ENCODE results near the gene HMGXB3.

The HMGXB3 gene, protein sequence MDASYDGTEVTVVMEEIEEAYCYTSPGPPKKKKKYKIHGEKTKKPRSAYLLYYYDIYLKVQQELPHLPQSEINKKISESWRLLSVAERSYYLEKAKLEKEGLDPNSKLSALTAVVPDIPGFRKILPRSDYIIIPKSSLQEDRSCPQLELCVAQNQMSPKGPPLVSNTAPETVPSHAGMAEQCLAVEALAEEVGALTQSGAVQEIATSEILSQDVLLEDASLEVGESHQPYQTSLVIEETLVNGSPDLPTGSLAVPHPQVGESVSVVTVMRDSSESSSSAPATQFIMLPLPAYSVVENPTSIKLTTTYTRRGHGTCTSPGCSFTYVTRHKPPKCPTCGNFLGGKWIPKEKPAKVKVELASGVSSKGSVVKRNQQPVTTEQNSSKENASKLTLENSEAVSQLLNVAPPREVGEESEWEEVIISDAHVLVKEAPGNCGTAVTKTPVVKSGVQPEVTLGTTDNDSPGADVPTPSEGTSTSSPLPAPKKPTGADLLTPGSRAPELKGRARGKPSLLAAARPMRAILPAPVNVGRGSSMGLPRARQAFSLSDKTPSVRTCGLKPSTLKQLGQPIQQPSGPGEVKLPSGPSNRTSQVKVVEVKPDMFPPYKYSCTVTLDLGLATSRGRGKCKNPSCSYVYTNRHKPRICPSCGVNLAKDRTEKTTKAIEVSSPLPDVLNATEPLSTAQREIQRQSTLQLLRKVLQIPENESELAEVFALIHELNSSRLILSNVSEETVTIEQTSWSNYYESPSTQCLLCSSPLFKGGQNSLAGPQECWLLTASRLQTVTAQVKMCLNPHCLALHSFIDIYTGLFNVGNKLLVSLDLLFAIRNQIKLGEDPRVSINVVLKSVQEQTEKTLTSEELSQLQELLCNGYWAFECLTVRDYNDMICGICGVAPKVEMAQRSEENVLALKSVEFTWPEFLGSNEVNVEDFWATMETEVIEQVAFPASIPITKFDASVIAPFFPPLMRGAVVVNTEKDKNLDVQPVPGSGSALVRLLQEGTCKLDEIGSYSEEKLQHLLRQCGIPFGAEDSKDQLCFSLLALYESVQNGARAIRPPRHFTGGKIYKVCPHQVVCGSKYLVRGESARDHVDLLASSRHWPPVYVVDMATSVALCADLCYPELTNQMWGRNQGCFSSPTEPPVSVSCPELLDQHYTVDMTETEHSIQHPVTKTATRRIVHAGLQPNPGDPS (N-terminal part only)

DNA sequence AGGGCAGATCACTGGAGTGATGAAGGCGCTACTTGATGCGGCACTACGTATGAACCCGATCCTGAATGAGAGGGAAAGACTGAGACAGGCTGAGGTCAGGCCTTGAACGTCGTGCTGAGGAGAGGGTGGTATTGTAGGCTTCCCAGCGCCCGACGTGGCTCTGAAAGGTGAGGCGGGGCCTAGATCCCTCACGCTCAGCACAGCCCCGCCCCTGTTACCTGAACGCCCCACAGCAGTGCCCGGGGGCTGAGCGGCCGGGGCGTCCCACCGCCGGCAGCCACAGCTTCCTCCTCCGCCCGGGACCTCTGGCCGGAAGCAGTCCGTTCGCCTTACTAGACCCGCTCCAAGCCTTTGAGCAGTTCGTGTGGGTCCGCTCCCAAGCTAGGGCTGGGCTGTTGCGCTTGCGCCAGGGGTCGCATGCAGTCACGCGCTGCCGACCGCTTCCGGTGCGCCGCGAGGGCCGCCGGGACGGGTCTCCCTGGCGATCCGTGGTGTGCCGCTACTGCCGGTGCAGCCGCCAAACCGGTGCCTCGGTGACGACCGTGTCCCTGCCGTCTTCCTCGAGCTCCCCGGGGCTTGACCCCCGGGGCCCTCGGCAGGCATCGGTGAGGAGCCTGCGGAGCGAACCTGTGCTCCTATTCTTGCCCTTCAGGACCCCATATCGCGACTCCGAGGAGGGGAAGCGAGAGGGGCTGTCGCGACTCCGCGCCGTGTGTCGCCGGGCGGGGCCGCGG is at the start of gene HMGXB3, which contains the start of gene TIGD6:
Gene HMGXB3 (plus strand): TSS at position 484 of the 734 bp plus-strand sequence. CDS start 4,114 bp downstream, outside the sequence.
Gene TIGD6 (minus strand): TSS at position 399 of the 734 bp plus-strand sequence. CDS start 4,306 bp downstream, outside the sequence.
- DNase-seq (ENCODE audit: low spot score in 2 of 2) (peak; percentile 68 to 71), ATAC-seq (replicated peaks; ENCODE audit: extremely low read depth, poor library complexity, severe bottlenecking) (peak; percentile 73)
- H3K4me3 Mint-ChIP-seq: peak within 1 kb of the TSS; percentile 76
- H3K9me3 Mint-ChIP-seq: no peaks in the 10 kb centered on the region
- H3K27me3 Mint-ChIP-seq: no peaks in the 10 kb centered on the region
- H3K36me3 Mint-ChIP-seq (ENCODE audit: insufficient read depth): peaks cover 17% of the 10 kb centered on the region
- peak within 1 kb of the TSS; percentile 85 for H3K27ac Mint-ChIP-seq (ENCODE audit: low read depth)
- peaks cover 55% of the 10 kb centered on the region for H3K4me1 Mint-ChIP-seq

DNA sequence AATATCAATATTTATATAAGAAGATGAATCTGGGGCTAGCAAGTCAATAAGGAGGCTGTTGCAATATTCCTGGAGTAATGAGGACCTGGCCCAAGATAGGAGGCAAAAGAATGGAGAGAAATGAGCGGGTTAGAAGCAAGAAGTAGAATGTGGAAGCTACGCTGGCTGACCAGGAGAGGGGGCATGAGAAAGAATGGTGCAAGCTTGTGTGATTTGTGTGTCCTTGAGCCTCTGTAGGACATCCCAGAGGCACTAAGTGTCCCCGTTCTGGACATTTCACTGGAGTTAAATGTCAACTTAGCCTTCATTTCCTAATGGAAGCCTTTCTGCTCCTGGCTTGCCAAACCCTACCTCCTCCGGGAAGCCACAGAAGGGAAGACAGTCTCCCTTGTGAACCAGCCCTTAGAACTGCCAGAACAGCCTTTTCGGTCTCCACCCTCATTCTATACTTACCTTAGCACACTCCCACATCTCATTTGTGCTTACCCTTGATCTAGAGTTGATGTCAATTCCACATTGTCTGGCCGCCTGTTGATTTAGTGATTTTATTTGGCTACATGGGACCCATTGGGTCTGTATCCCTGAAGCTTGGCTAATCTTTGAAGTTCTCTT is 49.3 kb upstream of the HMGXB3 start:
- H3K36me3 Mint-ChIP-seq (ENCODE audit: insufficient read depth): no peaks in the 10 kb centered on the region
- H3K4me3 Mint-ChIP-seq: no peak overlapping the region
- H3K27ac Mint-ChIP-seq (ENCODE audit: low read depth): no peak overlapping the region
- no peak for DNase-seq (ENCODE audit: low spot score in 2 of 2)
- no peak for ATAC-seq (replicated peaks; ENCODE audit: extremely low read depth, poor library complexity, severe bottlenecking)
- no peaks in the 10 kb centered on the region for H3K9me3 Mint-ChIP-seq
- peaks cover 33% of the 10 kb centered on the region for H3K27me3 Mint-ChIP-seq
- H3K4me1 Mint-ChIP-seq: no peaks in the 10 kb centered on the region

DNA sequence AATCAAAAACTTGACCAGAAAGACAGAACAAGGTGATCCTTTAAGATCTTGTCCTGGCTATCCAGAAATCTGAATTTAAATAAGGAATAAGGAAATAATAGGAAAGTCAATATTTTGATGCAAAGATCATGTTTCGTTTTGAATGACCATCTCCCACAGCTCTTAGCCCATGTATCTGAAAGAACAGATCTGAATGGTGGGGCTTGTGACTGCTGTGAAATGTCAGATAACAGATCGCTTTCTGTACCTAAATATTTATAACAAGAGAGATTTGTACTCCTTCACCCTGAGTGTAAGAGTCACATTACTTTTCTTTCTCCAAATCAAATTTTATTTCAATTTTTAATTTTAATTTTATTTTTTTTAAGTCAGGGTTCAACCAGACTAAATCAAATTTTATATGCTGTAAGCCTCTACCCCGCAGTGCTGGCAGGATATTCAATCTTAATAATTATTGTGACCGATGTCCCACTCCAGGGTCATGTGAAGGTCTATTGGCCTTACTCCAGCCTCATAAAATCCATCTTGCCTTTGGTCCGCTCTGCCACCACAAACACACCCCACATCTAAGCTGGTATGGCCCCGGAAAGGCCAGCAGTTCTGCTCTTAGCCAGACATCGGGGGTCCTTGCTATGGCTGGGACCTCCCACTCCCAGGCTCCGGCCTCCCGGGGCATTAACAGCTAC is 47.0 kb upstream of the HMGXB3 start:
- Mint-ChIP-seq H3K27me3 (peaks cover 14% of the 10 kb centered on the region), H3K9me3 (no peaks in the 10 kb centered on the region), H3K27ac (ENCODE audit: low read depth) (no peak overlapping the region), H3K36me3 (ENCODE audit: insufficient read depth) (no peaks in the 10 kb centered on the region), H3K4me3 (no peak overlapping the region), H3K4me1 (no peaks in the 10 kb centered on the region)
- no peak for DNase-seq (ENCODE audit: low spot score in 2 of 2)
- ATAC-seq (replicated peaks; ENCODE audit: extremely low read depth, poor library complexity, severe bottlenecking): no peak

DNA sequence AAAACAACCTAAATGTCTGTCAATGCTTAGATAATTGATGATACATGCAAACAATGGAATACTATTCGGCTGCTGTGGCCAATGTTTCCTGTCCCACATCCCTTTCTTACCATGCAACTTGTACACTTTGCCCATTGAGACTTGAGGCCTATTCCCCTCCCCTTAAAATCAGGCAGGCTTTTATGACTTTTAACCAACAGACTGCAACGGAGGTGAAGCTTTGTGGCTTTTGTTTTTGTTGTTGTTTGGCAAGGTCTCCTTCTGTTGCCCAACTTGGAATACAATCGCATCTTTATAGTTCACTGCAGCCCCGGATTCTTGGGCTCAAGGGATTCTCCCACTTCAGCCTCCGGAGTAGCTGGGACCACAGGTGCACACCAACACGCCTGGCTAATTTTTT is 45.7 kb upstream of the HMGXB3 start:
- Mint-ChIP-seq H3K36me3 (ENCODE audit: insufficient read depth) (peaks cover 3% of the 10 kb centered on the region), H3K27me3 (peaks cover 2% of the 10 kb centered on the region), H3K4me1 (peaks cover 7% of the 10 kb centered on the region), H3K4me3 (no peak overlapping the region), H3K27ac (ENCODE audit: low read depth) (no peak overlapping the region), H3K9me3 (no peaks in the 10 kb centered on the region)
- ATAC-seq (replicated peaks; ENCODE audit: extremely low read depth, poor library complexity, severe bottlenecking) (no peak), DNase-seq (ENCODE audit: low spot score in 2 of 2) (no peak)

DNA sequence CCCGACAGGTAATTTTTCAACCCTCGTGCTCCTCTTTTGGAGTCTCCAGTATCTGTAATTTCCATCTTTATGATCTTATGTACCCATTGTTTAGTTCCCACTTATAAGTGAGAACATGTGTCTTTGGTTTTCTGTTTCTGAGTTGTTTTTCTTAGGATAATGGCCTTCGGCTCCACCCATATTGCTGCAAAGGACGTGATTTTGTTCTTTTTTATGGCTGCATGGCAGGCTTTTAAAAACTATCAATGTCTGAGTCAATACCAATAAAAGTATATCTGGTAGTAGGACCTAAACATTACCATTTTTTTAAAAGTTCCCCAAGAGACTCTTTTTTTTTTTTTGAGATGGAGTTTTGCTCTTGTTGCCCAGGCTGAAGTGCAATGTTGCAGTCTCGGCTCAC is 43.9 kb upstream of the HMGXB3 start:
- H3K9me3 Mint-ChIP-seq: no peaks in the 10 kb centered on the region
- peaks cover 6% of the 10 kb centered on the region for H3K36me3 Mint-ChIP-seq (ENCODE audit: insufficient read depth)
- no peaks in the 10 kb centered on the region for H3K27me3 Mint-ChIP-seq
- H3K4me1 Mint-ChIP-seq: peaks cover 22% of the 10 kb centered on the region
- no peak for ATAC-seq (replicated peaks; ENCODE audit: extremely low read depth, poor library complexity, severe bottlenecking)
- no peak overlapping the region for H3K27ac Mint-ChIP-seq (ENCODE audit: low read depth)
- H3K4me3 Mint-ChIP-seq: no peak overlapping the region
- DNase-seq (ENCODE audit: low spot score in 2 of 2): no peak

DNA sequence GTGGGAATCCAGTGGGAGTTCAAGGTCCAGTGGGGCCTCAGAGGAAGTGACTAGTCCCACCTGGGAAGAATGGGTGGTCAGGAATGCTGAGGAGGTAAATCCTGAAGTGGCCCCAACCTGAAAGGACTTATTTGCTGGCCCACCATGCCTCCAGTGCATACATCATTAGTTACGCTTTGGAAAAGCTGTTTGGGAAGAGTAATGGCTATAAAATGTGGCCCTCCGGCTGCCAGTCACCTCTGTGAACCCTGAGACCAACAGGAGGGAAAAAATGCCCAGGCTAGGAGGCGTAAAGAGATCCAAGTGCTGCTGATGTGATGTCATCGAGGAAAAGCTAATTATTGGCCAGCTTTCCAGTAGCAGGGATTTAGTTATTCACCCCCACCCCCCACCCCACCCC is 42.7 kb upstream of the HMGXB3 start:
- Mint-ChIP-seq H3K4me1 (peaks cover 33% of the 10 kb centered on the region), H3K9me3 (no peaks in the 10 kb centered on the region)

DNA sequence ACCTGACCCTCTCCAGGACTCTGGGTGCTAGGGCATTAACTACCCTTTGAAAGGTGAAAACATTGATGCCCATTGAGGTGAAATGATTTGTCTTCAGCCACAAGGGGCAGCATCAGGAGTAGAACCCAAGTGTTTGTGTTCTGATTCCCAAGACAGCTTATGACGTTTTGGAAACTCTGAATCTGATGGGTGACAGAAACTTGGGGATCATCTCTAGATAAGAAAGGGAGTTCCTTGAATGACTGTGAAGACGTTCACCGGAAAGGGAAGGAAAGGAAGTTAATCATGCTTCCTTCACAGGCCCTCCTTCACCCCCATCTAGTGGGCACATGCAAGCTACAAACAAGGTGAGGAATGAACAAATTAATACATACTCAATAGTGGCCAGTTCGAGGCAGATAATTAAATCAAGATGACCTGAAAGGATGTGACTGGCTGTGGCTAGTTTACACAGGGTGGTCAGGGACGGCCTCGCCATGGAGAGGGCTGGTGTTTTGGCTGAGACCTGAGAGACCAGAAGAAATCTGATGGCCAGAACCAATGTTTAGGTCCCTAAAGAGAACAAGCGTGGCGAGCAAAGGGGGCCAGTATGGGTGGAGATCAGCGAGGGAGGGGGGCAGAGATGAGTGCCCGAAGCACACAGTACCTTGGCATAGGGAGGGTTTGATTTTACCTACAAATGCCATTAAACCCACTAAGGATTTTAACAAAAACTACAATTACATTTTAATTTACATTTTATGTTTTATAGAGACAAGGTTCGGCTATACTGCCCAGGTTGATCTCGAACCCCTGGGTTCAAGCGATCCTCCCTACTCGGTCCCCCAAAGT is 40.9 kb upstream of the HMGXB3 start:
- peak overlapping the region; percentile 91 for H3K4me3 Mint-ChIP-seq
- no peak for ATAC-seq (replicated peaks; ENCODE audit: extremely low read depth, poor library complexity, severe bottlenecking)
- peaks cover 35% of the 10 kb centered on the region for H3K4me1 Mint-ChIP-seq
- no peak for DNase-seq (ENCODE audit: low spot score in 2 of 2)
- H3K27ac Mint-ChIP-seq (ENCODE audit: low read depth): peak overlapping the region; percentile 95
- peaks cover 6% of the 10 kb centered on the region for H3K36me3 Mint-ChIP-seq (ENCODE audit: insufficient read depth)
- no peaks in the 10 kb centered on the region for H3K27me3 Mint-ChIP-seq
- H3K9me3 Mint-ChIP-seq: no peaks in the 10 kb centered on the region

More for the DNA sequence above, 42.7 kb upstream of the HMGXB3 start:
- ATAC-seq (replicated peaks; ENCODE audit: extremely low read depth, poor library complexity, severe bottlenecking) (no peak), DNase-seq (ENCODE audit: low spot score in 2 of 2) (no peak)
- Mint-ChIP-seq H3K27ac (ENCODE audit: low read depth) (no peak overlapping the region), H3K27me3 (no peaks in the 10 kb centered on the region), H3K36me3 (ENCODE audit: insufficient read depth) (peaks cover 6% of the 10 kb centered on the region), H3K4me3 (no peak overlapping the region)

DNA sequence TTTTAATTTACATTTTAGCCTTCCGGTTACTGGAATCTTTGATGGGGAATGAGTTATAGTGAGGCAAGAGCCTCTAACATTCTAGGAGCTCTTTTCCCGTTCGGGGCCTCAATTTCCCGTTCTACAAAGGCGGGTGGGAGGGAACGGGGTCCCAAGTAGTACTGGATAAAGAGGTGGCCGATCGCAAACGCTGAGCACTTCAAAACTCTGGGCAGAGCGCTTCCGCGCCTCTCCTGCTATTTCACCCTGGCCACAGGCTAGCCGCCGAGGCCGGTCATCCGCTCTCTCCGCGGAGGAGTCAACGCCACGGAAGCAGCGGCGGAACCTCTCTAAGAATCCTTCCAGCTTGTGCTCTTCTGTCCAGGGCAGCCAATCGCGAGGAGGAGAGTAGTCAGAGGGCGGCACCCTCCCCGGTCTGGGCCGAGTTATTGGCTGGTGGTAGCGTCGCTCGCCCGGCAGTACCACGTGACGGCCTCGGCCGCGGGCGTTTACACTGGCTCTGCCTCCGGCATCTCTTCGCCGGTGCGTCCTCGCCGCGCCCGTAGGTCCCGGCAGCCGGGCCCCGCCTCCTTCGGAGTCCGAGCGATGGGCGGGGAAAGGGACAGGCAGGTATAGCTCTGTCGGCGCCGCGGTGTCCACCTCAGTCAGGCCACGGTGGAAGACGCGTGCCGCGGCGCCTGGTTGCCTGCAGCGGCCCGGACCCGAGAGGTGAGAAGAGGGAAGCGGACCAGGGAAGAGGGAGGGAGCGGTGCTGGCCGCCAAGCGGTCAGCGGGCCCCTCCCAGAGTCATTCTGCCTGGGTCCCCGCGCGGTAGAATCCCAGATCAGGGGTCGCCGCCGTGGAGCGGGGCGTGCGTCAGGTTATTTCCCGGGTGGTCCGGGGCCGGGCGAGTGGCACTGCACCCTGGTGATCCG is 40.0 kb upstream of the HMGXB3 start, which contains the start of gene SLC26A2:
Gene SLC26A2 (plus strand): TSS at position 487 of the 914 bp plus-strand sequence. CDS start 16,895 bp downstream, outside the sequence.
- no peaks in the 10 kb centered on the region for H3K27me3 Mint-ChIP-seq
- peak; percentile 79 to 88 for DNase-seq (ENCODE audit: low spot score in 2 of 2)
- no peaks in the 10 kb centered on the region for H3K9me3 Mint-ChIP-seq
- H3K36me3 Mint-ChIP-seq (ENCODE audit: insufficient read depth): peaks cover 6% of the 10 kb centered on the region
- ATAC-seq (replicated peaks; ENCODE audit: extremely low read depth, poor library complexity, severe bottlenecking): peak; percentile 99
- H3K27ac Mint-ChIP-seq (ENCODE audit: low read depth): peak within 1 kb of the TSS; percentile 95
- H3K4me3 Mint-ChIP-seq: peak within 1 kb of the TSS; percentile 91
- H3K4me1 Mint-ChIP-seq: peaks cover 35% of the 10 kb centered on the region

DNA sequence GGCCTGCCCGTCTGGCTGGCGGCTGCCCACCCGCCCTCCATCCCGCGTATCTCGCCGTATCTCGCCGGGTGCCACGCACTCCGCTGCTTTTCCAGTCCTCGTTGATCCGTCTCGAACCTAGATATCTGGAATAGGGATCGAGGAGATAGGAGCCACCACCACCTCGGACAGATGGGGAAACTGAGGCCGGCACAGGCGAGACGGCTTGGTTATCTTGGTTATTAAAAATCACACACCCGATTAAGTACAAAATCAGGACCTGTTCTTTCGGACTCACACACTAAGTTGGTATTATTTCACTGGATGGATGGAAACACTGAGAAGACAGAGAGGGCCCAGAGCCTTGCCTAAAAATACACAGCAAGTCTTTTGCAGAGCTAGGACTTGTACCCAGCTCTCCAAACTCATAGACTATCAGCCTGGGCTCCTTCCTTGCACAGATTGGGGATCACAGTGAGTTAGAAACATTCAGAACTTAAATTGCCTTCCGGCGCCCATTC is 39.3 kb upstream of the HMGXB3 start:
- no peaks in the 10 kb centered on the region for H3K27me3 Mint-ChIP-seq
- H3K9me3 Mint-ChIP-seq: no peaks in the 10 kb centered on the region
- DNase-seq (ENCODE audit: low spot score in 2 of 2): no peak
- H3K4me3 Mint-ChIP-seq: peak overlapping the region; percentile 91
- ATAC-seq (replicated peaks; ENCODE audit: extremely low read depth, poor library complexity, severe bottlenecking): no peak
- H3K4me1 Mint-ChIP-seq: peaks cover 35% of the 10 kb centered on the region
- H3K36me3 Mint-ChIP-seq (ENCODE audit: insufficient read depth): peaks cover 6% of the 10 kb centered on the region
- peak overlapping the region; percentile 95 for H3K27ac Mint-ChIP-seq (ENCODE audit: low read depth)
